Dermis lymphatic vessel endothelial cell (primary cell): Measurements from ENCODE around the gene MAP3K2. TPM values are rescaled to one million over a fixed set of nuclear protein-coding genes. Genes with fewer than 3 reads are reported as not detected.

Experiments used
- total RNA-seq: library from RNA; depleted of rRNA; stranded (reverse); fragments of >200 nt; gene quantifications from 2 replicates; pipeline ENCODE4 v1.2.1, GENCODE V29; 2014

Gene MAP3K2
- total RNA-seq, result 19.9 and 24.8 TPM in 2 replicates

GRCh38 chr2:127387655-127388422 lies at the start of gene MAP3K2:
Gene MAP3K2 (minus strand): TSS chr2:127387975. CDS start chr2:127343129, 44,846 bp downstream.

GRCh38 chr2:127418300-127419111 lies 30.7 kb upstream of the MAP3K2 start, which contains the start of gene PROC:
Gene PROC (plus strand): TSS chr2:127418427. CDS start chr2:127419943, 1,516 bp downstream.

GRCh38 chr2:127293748-127294562 lies 93.8 kb downstream of the MAP3K2 start, which contains the start of gene ERCC3:
Gene ERCC3 (minus strand): TSS chr2:127294144. CDS start chr2:127294081, 63 bp downstream.

Other genes with a start within 250 kb of the MAP3K2 start
- 0.11 TPM in 1 of 2 replicates, not detected in the other for gene CYP27C1, start 167.7 kb downstream of the MAP3K2 start, total RNA-seq
- gene ERCC3, start 93.8 kb downstream of the MAP3K2 start, total RNA-seq, result 28.6 and 31.3 TPM in 2 replicates
- 0.11 and 0.52 TPM in 2 replicates for gene PROC, start 30.5 kb upstream of the MAP3K2 start, total RNA-seq
- 27.0 and 32.7 TPM in 2 replicates for gene IWS1, start 138.5 kb upstream of the MAP3K2 start, total RNA-seq
- 0.11 and 0.26 TPM in 2 replicates for gene MYO7B, start 147.7 kb upstream of the MAP3K2 start, total RNA-seq